Parathyroid adenoma (tissue), 2 donors: ENCODE data around the gene AP5S1.

ENCODE experiments used
- H2AFZ ChIP-seq: fragments of 300-600 bp; sonication (generic); one replicate; pipeline ENCODE4 v1.7.0; 2017; ENCODE audit warnings: antibody characterized with exemption, mild to moderate bottlenecking
- H3K27ac ChIP-seq: fragments of 300-600 bp; sonication (generic); one replicate; pipeline ENCODE4 v1.7.0; 2017
- H3K27me3 ChIP-seq: fragments of 300-600 bp; sonication (generic); one replicate; pipeline ENCODE4 v1.7.0; 2017; ENCODE audit warnings: low read length; ENCODE audit not compliant: control insufficient read depth, insufficient read depth
- H3K36me3 ChIP-seq: fragments of 300-600 bp; sonication (generic); one replicate; pipeline ENCODE4 v1.7.0; 2017; ENCODE audit warnings: low read length; ENCODE audit not compliant: control insufficient read depth, insufficient read depth
- H3K4me1 ChIP-seq: fragments of 300-600 bp; sonication (generic); one replicate; pipeline ENCODE4 v1.7.0; 2017; ENCODE audit warnings: control low read depth
- H3K4me2 ChIP-seq: fragments of 300-600 bp; sonication (generic); one replicate; pipeline ENCODE4 v1.7.0; 2017; ENCODE audit warnings: low read length
- H3K4me3 ChIP-seq: fragments of 300-600 bp; sonication (generic); one replicate; pipeline ENCODE4 v1.7.0; 2017; ENCODE audit warnings: low read depth, low read length
- H3K79me2 ChIP-seq: fragments of 300-600 bp; sonication (generic); one replicate; pipeline ENCODE4 v1.7.0; 2017; ENCODE audit warnings: control low read depth
- H3K9ac ChIP-seq: fragments of 300-600 bp; sonication (generic); one replicate; pipeline ENCODE4 v1.7.0; 2017; ENCODE audit warnings: mild to moderate bottlenecking
- H3K9me3 ChIP-seq: fragments of 300-600 bp; sonication (generic); one replicate; pipeline ENCODE4 v1.7.0; 2017; ENCODE audit warnings: low read length; ENCODE audit not compliant: control insufficient read depth
- CTCF ChIP-seq: fragments of 300-600 bp; sonication (generic); IDR thresholded peaks from one replicate; pipeline ENCODE4 v1.7.0; 2017; ENCODE audit warnings: antibody characterized with exemption, mild to moderate bottlenecking
- donor health status: primary hyperparathyroidism.

Gene AP5S1

GRCh38 chr20:3818155-3819151 lies 1.9 kb upstream of the AP5S1 start:
- no peak overlapping the region for H3K4me2 ChIP-seq
- no peaks in the 10 kb centered on the region for H3K9me3 ChIP-seq
- H3K27ac ChIP-seq: peak overlapping the region; percentile 47
- peak; percentile 60 for TF ChIP-seq CTCF
- H3K9ac ChIP-seq: no peak overlapping the region
- no peaks in the 10 kb centered on the region for H3K79me2 ChIP-seq
- no peaks in the 10 kb centered on the region for H3K36me3 ChIP-seq
- no peak overlapping the region for H3K4me3 ChIP-seq
- peaks cover 14% of the 10 kb centered on the region for H3K4me1 ChIP-seq
- H3K27me3 ChIP-seq: no peaks in the 10 kb centered on the region
- H2AFZ ChIP-seq: peak overlapping the region; percentile 79

DNA sequence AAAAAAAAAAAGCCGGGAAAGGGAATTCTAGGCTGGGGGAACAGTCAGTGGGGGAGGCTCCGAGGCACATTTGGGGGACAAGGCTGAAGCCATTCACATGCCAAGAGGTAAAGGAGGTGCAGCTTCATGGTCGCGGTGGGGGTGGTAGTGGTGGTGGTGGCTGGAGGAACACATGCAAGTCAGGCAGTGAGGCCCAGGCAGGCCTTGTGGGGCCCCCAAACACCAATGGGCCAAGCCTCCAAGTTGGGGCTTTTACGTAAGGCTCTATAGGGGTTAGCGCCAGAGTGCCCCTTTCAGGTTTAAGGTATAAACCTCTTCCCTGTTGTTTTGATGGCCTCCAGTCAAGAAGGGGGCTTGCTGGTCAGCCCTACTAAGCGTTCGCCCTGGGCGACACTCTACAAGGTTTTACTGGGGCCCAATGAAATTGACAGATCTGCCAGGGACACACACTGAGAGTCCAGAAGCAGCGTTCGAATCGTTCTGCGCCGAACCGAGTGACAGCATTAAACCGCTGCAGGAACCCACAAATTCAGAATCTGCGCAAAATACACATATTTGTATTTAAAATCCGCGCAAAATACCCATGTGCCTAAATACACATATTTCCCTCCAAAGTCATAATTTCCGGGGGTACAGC lies 818 bp upstream of the AP5S1 start:
- Histone ChIP-seq H3K79me2 (no peaks in the 10 kb centered on the region), H3K9me3 (no peaks in the 10 kb centered on the region), H2AFZ (peak overlapping the region; percentile 84), H3K27ac (peak overlapping the region; percentile 98), H3K27me3 (no peaks in the 10 kb centered on the region), H3K4me2 (peak overlapping the region; percentile 85), H3K9ac (peak overlapping the region; percentile 87), H3K36me3 (no peaks in the 10 kb centered on the region), H3K4me1 (peaks cover 14% of the 10 kb centered on the region), H3K4me3 (peak overlapping the region; percentile 95)
- TF ChIP-seq CTCF: no peak

DNA sequence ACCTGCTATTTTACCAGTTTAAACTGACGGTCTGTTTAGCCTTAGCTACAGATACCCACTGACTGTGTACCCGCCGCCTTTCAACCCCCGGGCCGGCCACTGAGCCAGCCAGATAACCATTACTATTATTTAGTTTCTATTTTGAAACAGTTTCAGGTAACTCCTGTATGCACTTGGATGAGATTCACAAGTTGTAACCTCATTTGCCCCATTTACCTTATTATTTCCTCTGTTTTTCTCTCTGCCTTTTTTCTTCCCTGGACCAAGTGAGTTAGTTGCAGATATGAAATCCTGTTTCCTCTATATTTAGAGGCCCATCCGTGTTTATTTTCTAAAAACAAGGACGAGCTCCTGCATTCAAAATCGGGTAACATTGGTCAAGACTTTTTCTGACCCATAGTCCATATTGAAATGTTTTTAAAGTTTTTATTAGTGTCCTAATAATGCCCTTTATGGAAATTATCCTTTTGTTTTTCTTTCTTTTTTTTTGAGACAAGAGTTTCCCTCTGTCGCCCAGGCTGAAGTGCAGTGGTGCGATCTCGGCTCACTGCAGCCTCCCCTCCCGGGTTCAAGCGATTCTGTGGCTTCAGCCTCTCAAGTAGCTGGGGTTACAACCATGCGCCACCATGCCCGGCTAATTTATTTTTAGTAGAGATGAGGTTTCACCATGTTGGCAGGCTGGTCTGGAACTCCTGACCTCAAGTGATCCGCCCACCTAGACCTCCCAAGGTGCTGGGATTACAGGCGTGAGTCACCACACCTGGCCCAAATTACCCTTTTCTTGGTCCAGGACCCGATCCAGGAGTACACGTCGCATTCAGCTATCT lies 767 bp downstream of the AP5S1 start:
- Histone ChIP-seq H3K4me1 (peaks cover 14% of the 10 kb centered on the region), H3K27ac (peak overlapping the region; percentile 98), H3K4me2 (peak overlapping the region; percentile 85), H3K79me2 (no peaks in the 10 kb centered on the region), H3K36me3 (no peaks in the 10 kb centered on the region), H3K9ac (peak overlapping the region; percentile 87), H3K9me3 (no peaks in the 10 kb centered on the region), H3K27me3 (no peaks in the 10 kb centered on the region), H2AFZ (peak overlapping the region; percentile 84), H3K4me3 (peak overlapping the region; percentile 95)
- TF ChIP-seq CTCF: no peak

DNA sequence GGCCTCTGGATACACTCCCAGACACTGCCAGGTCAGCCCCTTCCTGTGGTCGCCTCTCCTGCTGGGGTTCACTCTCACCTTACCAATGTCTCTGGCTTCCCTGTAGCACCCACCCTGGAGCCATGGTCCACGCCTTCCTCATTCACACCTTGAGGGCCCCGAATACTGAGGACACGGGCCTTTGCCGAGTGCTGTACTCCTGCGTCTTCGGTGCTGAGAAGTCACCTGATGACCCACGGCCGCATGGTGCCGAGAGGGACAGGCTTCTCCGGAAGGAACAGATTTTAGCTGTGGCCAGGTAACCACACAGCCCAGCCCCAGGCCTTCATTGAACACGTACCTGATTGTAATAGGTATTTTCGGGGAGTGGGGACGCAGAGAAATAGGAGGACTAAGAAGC lies 1.6 kb downstream of the AP5S1 start:
- Histone ChIP-seq H3K4me2 (no peak overlapping the region), H3K27ac (no peak overlapping the region), H3K27me3 (no peaks in the 10 kb centered on the region), H2AFZ (no peak overlapping the region), H3K4me1 (peaks cover 14% of the 10 kb centered on the region), H3K9me3 (no peaks in the 10 kb centered on the region), H3K79me2 (no peaks in the 10 kb centered on the region), H3K9ac (no peak overlapping the region), H3K4me3 (no peak overlapping the region), H3K36me3 (no peaks in the 10 kb centered on the region)
- TF ChIP-seq CTCF: no peak
